A549 treated with Mapracorat at 1 μM for 4 hours (cell line): Measurements from ENCODE around the gene ARMC8. TPM values are rescaled to one million over a fixed set of nuclear protein-coding genes. Genes with fewer than 3 reads are reported as not detected.

Experiments used
- total RNA-seq: library from RNA; stranded (reverse); fragments of 200-300 nt; extraction: Qiagen RNA extraction; gene quantifications from 5 replicates; pipeline ENCODE4 v1.2.3, GENCODE V29; 2022

ARMC8 gene
- 36.9 to 47.0 TPM (median 41.9 TPM) in 5 replicates for total RNA-seq

GRCh38 chr3:138187296-138188012, at the start of gene ARMC8:
ARMC8 (plus strand) TSS chr3:138187301; CDS start chr3:138187555, 254 bp downstream.

GRCh38 chr3:138174421-138175131, 12.5 kb upstream of the ARMC8 start, which contains the start of gene DBR1:
DBR1 (minus strand) TSS chr3:138174921; CDS start chr3:138174795, 126 bp downstream.

GRCh38 chr3:138329127-138329983, 142.3 kb downstream of the ARMC8 start, which contains the start of gene NME9:
NME9 (minus strand) TSS chr3:138329851; CDS start chr3:138329335, 516 bp downstream.

Other genes starting within 250 kb of the ARMC8 start
- not detected in 5 replicates for gene CLDN18, start 177.1 kb upstream of the ARMC8 start, total RNA-seq
- gene DZIP1L, start 71.7 kb upstream of the ARMC8 start, total RNA-seq = 9.2 to 10.9 TPM (median 10.0 TPM) in 5 replicates
- not detected in 5 replicates for gene A4GNT, start 54.9 kb upstream of the ARMC8 start, total RNA-seq
- gene DBR1, start 12.4 kb upstream of the ARMC8 start, total RNA-seq = 11.5 to 14.2 TPM (median 12.2 TPM) in 5 replicates
- not detected in 5 replicates for gene NME9, start 142.6 kb downstream of the ARMC8 start, total RNA-seq
- gene MRAS, start 161.3 kb downstream of the ARMC8 start, total RNA-seq = 7.7 to 10.5 TPM (median 10.3 TPM) in 5 replicates
- 0.59 to 1.2 TPM (median 0.87 TPM) in 5 replicates for gene ESYT3, start 247.3 kb downstream of the ARMC8 start, total RNA-seq